Activated CD4-positive, alpha-beta T cell treated with anti-CD3 and anti-CD28 coated beads, Interleukin-2, amount 50 U/mL, for 24 hours (primary cell): ENCODE data around the gene ANO6.

Experiments used
- DNase-seq, 2 donors: peaks; one replicate each; pipeline ENCODE4 v3.0.0-alpha.2; 2020; ENCODE audit warnings: low read depth in 1 of 2, low spot score in 1 of 2

ANO6 gene

GRCh38 chr12:45209784-45210183 lies 6.1 kb upstream of the ANO6 start:
- DNase-seq: no peak

DNA sequence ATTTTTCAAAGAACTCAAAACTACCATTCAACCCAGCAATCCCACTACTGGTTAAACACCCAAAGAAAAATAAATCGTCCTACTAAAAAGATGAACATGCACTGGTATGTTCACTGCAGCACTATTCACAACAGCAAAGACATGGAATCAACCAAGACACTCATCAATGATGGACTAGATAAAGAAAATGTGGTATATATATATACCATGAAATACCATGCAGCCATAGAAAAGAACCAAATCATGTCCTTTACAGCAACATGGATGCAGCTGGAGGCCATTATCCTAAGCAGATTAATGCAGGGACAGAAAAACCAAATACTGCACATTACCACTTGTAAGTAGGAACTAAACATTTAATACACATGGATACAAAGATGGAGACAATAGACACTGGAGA lies 3.8 kb upstream of the ANO6 start:
- no peak for DNase-seq

DNA sequence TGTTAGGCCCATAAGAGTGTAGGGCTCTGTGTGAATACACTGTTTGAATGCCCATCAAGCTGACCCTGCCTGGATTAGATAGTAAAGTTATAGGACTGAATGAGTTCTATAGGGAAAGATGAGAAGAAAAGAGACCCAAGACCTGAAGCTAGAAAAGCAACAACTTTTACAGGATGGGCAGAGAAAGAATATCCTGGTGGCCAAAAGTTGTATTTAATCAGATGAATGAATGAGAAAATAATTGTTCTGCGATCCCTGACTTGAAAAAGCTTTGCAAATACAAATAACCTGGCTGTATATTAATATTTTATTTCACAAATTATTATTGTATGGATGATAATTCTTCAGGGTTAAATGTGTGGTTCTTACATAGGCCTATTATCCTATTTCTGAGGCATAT lies 2.8 kb upstream of the ANO6 start:
- DNase-seq: no peak

- DNase-seq: no peak
Observed at GRCh38 chr12:45214071-45214470, 1.8 kb upstream of the ANO6 start.

- no peak for DNase-seq
Observed at GRCh38 chr12:45214749-45215418, 1.0 kb upstream of the ANO6 start.

GRCh38 chr12:45216230-45216982 lies 511 bp downstream of the ANO6 start:
- peak; percentile 15 to 16 for DNase-seq

GRCh38 chr12:45216983-45217485 lies 1.1 kb downstream of the ANO6 start:
- DNase-seq: no peak

DNA sequence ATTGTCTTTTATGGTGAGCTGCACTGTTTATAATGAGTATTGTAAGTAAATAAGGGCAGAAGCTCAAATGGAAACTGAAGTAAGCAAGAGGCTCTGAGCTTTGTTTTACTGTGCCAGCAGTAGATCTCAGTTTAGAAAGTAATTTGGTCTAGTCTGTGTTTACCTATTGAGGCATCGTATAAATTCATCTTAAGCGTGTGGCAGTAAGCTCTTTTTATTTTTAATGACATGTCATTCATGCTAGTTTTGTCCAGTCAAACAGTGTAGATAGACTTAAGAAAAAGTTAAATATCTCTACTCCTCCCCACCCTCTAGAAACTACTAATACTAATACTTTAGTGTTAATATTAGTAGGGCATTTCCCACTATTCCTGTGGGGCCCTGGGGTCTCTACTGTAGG lies 2.0 kb downstream of the ANO6 start:
- DNase-seq: no peak

DNA sequence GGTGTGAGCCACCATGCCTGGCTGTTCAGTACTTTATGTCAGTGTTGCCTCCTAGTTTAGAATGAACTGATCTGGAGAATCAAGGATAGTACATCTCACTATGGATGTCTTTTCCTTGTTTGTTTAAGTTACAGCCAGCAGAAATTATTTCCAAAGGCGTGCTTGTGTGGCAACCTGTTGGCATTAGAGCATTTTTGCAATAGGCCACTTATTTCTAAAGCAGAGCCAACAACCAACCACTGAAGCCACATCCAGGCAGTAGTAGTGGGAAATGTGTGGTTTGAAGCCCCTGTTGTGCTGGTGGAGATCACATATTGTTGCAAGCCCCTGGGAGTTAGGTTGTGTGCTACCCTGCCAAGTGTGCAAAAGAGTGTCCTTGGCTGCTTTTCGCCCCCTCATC lies 3.7 kb downstream of the ANO6 start:
- DNase-seq: no peak

GRCh38 chr12:45220363-45220931 lies 4.6 kb downstream of the ANO6 start:
- no peak for DNase-seq

GRCh38 chr12:45220969-45221368 lies 5.1 kb downstream of the ANO6 start:
- DNase-seq: no peak

DNA sequence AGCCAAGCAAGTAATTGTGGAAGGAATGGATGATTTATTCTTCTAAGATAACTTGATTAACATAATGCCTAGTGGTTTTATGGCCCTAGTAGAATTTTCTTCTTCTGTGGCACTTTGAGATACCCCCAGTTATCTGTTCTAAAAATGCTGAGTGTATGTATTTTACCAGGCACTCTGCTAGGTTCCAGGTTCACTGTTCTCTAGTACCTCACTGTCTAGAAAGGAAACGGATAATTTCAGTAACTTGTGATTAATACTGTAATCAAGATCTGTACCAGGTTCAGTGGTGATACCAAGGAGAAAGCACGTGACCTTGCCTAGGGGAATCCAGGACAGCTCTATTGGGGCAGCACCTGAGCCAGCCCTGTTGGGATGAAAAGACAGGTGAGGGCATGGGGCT lies 8.0 kb downstream of the ANO6 start:
- DNase-seq: no peak

DNA sequence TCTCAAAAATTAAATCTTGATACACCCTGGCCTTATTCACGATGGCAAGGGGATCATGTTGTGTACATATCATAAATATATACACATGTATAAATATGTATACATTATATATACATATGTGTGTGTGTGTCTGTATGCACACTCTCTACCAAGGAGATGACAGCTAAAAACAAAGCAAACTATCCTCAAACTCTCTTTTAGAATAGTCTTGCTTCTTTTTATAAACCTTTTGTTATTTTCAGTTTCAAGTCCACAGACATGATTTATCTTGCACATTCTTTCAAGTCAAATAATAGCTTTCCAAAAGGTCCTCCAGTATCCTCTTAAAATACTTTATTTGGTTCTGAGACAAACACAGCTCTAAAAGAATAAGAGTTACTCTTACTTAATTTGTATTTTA lies 8.4 kb downstream of the ANO6 start:
- no peak for DNase-seq

GRCh38 chr12:45226021-45226420 lies 10.1 kb downstream of the ANO6 start:
- DNase-seq: no peak

GRCh38 chr12:45227316-45228067 lies 11.6 kb downstream of the ANO6 start:
- no peak for DNase-seq

- DNase-seq: no peak
Observed at GRCh38 chr12:45231515-45232145, 15.7 kb downstream of the ANO6 start.

DNA sequence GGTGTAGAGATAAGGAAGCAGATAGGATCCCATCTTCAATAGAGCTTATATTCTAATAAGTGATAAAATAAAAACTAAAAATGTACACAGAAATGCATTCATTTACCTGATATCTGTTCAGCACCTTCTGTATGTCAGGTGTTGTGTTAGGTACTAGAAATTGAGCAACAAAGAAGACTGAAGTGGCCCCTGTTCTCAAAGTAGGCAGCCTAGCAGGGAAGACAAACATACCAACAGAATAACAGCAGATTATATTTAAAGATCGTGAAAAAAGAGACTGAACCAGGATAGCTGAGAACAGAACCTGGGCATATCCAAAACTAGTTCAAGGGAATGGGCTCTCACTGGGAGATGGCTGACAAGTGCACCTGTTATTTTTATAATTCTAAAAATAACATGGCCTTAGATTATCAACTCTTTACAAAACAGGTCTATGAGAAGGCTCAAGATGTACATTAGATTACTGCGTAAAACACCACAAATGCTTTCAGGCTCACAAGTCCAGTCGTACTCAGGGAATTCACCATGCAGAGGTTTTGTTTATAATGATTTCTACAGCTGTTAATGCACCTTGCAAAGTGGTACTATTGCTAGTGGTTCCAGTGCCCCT lies 16.4 kb downstream of the ANO6 start:
- no peak for DNase-seq

DNA sequence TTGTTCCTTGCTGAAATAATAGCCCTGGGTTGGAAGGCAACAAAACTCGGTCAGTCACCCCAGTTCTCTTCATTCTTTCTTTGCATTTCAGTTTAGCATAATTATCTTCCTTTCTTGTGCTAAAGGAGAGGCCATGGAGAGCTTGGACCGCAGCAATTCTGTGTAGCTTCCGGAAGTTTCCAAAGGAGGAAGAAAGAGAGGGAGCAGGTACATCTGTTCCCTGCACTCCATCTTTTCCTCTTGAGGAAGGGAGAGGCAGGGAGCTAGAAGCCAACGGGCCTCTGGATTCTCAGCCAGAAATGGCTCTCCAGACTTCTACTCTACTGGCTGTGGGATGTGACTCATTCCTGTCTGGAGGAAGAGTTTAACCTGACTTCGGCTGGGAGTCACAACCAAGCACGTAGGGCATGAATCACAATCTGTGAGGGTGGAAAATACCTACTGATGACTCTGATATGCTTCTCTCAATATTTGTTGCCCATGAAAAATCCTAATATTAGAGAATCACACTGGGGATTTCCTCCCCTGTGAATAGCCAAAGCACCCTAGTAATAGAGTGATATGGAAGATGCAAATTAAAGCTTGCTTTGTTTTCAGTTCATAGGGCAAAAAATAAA lies 17.0 kb downstream of the ANO6 start:
- peak in 1 of 2 donors; percentile 63 for DNase-seq

DNA sequence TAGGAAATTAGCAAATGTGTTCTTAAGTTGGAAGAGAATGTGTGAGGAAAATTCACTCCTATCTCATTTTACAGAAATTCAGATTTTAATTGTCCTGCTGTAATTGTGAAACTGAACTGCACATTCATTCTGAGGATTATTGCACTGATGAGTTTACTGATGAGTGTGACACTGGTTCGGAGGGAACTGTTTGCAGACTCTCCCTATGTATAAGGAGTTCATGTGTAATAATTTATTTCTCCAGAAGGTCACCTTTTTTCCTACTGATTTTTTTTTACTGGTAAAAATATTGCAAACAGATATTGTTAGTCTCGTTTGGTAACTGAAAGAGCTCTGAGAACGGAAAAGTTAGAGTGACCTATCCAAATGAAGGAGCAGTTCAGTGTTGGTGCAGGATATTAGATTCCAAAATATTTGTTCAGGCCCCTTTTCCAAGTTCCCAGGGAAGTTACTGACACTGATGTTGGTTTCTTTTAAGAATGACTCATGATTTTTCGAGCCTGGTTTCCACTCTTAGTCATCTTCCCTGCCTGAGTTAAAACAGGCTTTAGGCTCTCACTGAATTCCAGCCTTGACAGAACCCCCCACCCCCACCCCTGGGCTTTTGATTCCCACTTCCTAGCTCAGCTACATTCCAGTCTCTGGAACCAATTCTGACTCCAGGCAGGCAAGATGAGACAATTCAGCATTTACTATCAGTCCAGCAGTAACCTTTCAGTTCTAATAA lies 18.4 kb downstream of the ANO6 start:
- DNase-seq: no peak
